ENCODE results near the gene KIAA0232.
"Not testable (repeated sequence)": the region's sequence is repeated elsewhere in the genome, so short reads cannot be mapped to it uniquely, and the experiment has no call there.

Gene KIAA0232

GRCh38 chr4:6824772-6825402 is 42.4 kb downstream of the KIAA0232 start:
- Histone ChIP-seq H3K27me3 (ENCODE audit: control insufficient read depth, insufficient read depth, low read length) (no peaks in the 10 kb centered on the region), H3K9ac (no peak overlapping the region), H3K4me3 (ENCODE audit: low read depth, low read length) (no peak overlapping the region), H3K36me3 (ENCODE audit: control insufficient read depth, insufficient read depth, low read length) (no peaks in the 10 kb centered on the region), H3K9me3 (ENCODE audit: control insufficient read depth, low read length) (no peaks in the 10 kb centered on the region), H3K4me2 (ENCODE audit: low read length) (no peak overlapping the region), H3K4me1 (no peaks in the 10 kb centered on the region), H3K79me2 (peaks cover 3% of the 10 kb centered on the region), H2AFZ (no peak overlapping the region), H3K27ac (no peak overlapping the region)
- TF ChIP-seq CTCF (IDR thresholded peaks at IDR 0.05): no peak

GRCh38 chr4:6825403-6825802 is 42.9 kb downstream of the KIAA0232 start:
- Histone ChIP-seq H3K9ac (no peak overlapping the region), H3K4me3 (ENCODE audit: low read depth, low read length) (no peak overlapping the region), H3K27ac (no peak overlapping the region), H3K36me3 (ENCODE audit: control insufficient read depth, insufficient read depth, low read length) (no peaks in the 10 kb centered on the region), H3K27me3 (ENCODE audit: control insufficient read depth, insufficient read depth, low read length) (no peaks in the 10 kb centered on the region), H3K4me2 (ENCODE audit: low read length) (no peak overlapping the region), H3K4me1 (no peaks in the 10 kb centered on the region), H3K79me2 (peaks cover 2% of the 10 kb centered on the region), H3K9me3 (ENCODE audit: control insufficient read depth, low read length) (no peaks in the 10 kb centered on the region), H2AFZ (no peak overlapping the region)
- no peak for TF ChIP-seq CTCF (IDR thresholded peaks at IDR 0.05)

GRCh38 chr4:6826781-6827508 is 44.4 kb downstream of the KIAA0232 start:
- Histone ChIP-seq H2AFZ (no peak overlapping the region), H3K4me1 (no peaks in the 10 kb centered on the region), H3K9me3 (ENCODE audit: control insufficient read depth, low read length) (no peaks in the 10 kb centered on the region), H3K9ac (no peak overlapping the region), H3K4me3 (ENCODE audit: low read depth, low read length) (no peak overlapping the region), H3K36me3 (ENCODE audit: control insufficient read depth, insufficient read depth, low read length) (no peaks in the 10 kb centered on the region), H3K4me2 (ENCODE audit: low read length) (no peak overlapping the region), H3K27ac (no peak overlapping the region), H3K27me3 (ENCODE audit: control insufficient read depth, insufficient read depth, low read length) (no peaks in the 10 kb centered on the region), H3K79me2 (peaks cover 2% of the 10 kb centered on the region)
- no peak for TF ChIP-seq CTCF (IDR thresholded peaks at IDR 0.05)

GRCh38 chr4:6829086-6829485 is 46.6 kb downstream of the KIAA0232 start:
- no peaks in the 10 kb centered on the region for H3K27me3 ChIP-seq (ENCODE audit: control insufficient read depth, insufficient read depth, low read length)
- no peak for TF ChIP-seq CTCF (IDR thresholded peaks at IDR 0.05)
- no peak overlapping the region for H2AFZ ChIP-seq
- H3K4me2 ChIP-seq (ENCODE audit: low read length): no peak overlapping the region
- no peaks in the 10 kb centered on the region for H3K4me1 ChIP-seq
- no peaks in the 10 kb centered on the region for H3K36me3 ChIP-seq (ENCODE audit: control insufficient read depth, insufficient read depth, low read length)
- H3K27ac ChIP-seq: no peak overlapping the region
- no peak overlapping the region for H3K9ac ChIP-seq
- no peak overlapping the region for H3K4me3 ChIP-seq (ENCODE audit: low read depth, low read length)
- peaks cover 2% of the 10 kb centered on the region for H3K79me2 ChIP-seq
- no peaks in the 10 kb centered on the region for H3K9me3 ChIP-seq (ENCODE audit: control insufficient read depth, low read length)

GRCh38 chr4:6834867-6835266 is 52.3 kb downstream of the KIAA0232 start:
- H2AFZ ChIP-seq: no peak overlapping the region
- no peak overlapping the region for H3K4me2 ChIP-seq (ENCODE audit: low read length)
- no peaks in the 10 kb centered on the region for H3K36me3 ChIP-seq (ENCODE audit: control insufficient read depth, insufficient read depth, low read length)
- TF ChIP-seq CTCF (IDR thresholded peaks at IDR 0.05): no peak
- peaks cover 5% of the 10 kb centered on the region for H3K79me2 ChIP-seq
- H3K9ac ChIP-seq: no peak overlapping the region
- H3K27ac ChIP-seq: no peak overlapping the region
- H3K4me3 ChIP-seq (ENCODE audit: low read depth, low read length): no peak overlapping the region
- peaks cover 3% of the 10 kb centered on the region for H3K4me1 ChIP-seq
- H3K9me3 ChIP-seq (ENCODE audit: control insufficient read depth, low read length): no peaks in the 10 kb centered on the region
- H3K27me3 ChIP-seq (ENCODE audit: control insufficient read depth, insufficient read depth, low read length): no peaks in the 10 kb centered on the region

- H3K79me2 ChIP-seq; H3K27ac ChIP-seq; H3K36me3 ChIP-seq (ENCODE audit: control insufficient read depth, insufficient read depth, low read length); H3K4me3 ChIP-seq (ENCODE audit: low read depth, low read length); H3K4me2 ChIP-seq (ENCODE audit: low read length); H3K9ac ChIP-seq; H3K9me3 ChIP-seq (ENCODE audit: control insufficient read depth, low read length); H3K27me3 ChIP-seq (ENCODE audit: control insufficient read depth, insufficient read depth, low read length); H2AFZ ChIP-seq; H3K4me1 ChIP-seq: not testable (repeated sequence)
These were observed 53.1 kb downstream of the KIAA0232 start for GRCh38 chr4:6835616-6836015.

GRCh38 chr4:6837106-6837505 is 54.6 kb downstream of the KIAA0232 start:
- H3K79me2 ChIP-seq; H3K27me3 ChIP-seq (ENCODE audit: control insufficient read depth, insufficient read depth, low read length); H2AFZ ChIP-seq; H3K27ac ChIP-seq; H3K4me2 ChIP-seq (ENCODE audit: low read length); H3K9me3 ChIP-seq (ENCODE audit: control insufficient read depth, low read length); H3K9ac ChIP-seq; H3K4me1 ChIP-seq; H3K4me3 ChIP-seq (ENCODE audit: low read depth, low read length); H3K36me3 ChIP-seq (ENCODE audit: control insufficient read depth, insufficient read depth, low read length): not testable (repeated sequence)

Data from parathyroid adenoma (tissue), 2 donors.